IMR-90 (cell line): Measurements from ENCODE around the gene NELL2. TPM values are rescaled to one million over a fixed set of nuclear protein-coding genes. Genes with fewer than 3 reads are reported as not detected.

Source experiments
- ATAC-seq: fragments of 200-7000 bp; cut with Tn5 transposase; 2 replicates; pipeline ENCODE4 v1.9.1; 2020; ENCODE audit warnings: low read depth, mild to moderate bottlenecking, moderate library complexity
- BruUV-seq: library from RNA; stranded (reverse); fragments of 400-500 nt; replicated peaks from 2 replicates; lab custom pipeline; 2021; lab: Mats Ljungman, UMichigan
- CTCF ChIA-PET: fragments of 300-600 bp; formaldehyde crosslinking; extraction: SDS; loops from one replicate; lab custom pipeline; 2021; ENCODE audit warnings: antibody characterized with exemption; lab: Yijun Ruan, JAX
- POLR2A ChIA-PET: fragments of 300-600 bp; sonication (Branson Sonifier 250); formaldehyde crosslinking; loops from one replicate; lab custom pipeline; 2022; ENCODE audit warnings: antibody characterized with exemption; ENCODE audit not compliant: unreplicated experiment; lab: Charles Lee
- DNase-seq: peaks from one replicate; pipeline ENCODE4 v3.0.0; 2013
- H2AFZ ChIP-seq: replicated peaks from 2 replicates; pipeline ENCODE3; 2013; ENCODE audit warnings: low read length, mild to moderate bottlenecking; ENCODE audit not compliant: poor library complexity
- H2AK5ac ChIP-seq: 2 replicates; pipeline ENCODE4 v1.6.1; 2013; ENCODE audit warnings: low read depth, low read length, inconsistent platforms
- H2AK9ac ChIP-seq: replicated peaks from 2 replicates; pipeline ENCODE3; 2013; ENCODE audit warnings: mild to moderate bottlenecking, low read depth, low read length, moderate library complexity; ENCODE audit not compliant: poor library complexity
- H2BK120ac ChIP-seq: 2 replicates; pipeline ENCODE4 v1.6.1; 2013; ENCODE audit warnings: low read depth, low read length, inconsistent platforms
- H2BK15ac ChIP-seq: 3 replicates; pipeline ENCODE4 v1.6.1; 2013; ENCODE audit warnings: low read depth, low read length, inconsistent platforms
- H2BK20ac ChIP-seq: 2 replicates; pipeline ENCODE4 v1.6.1; 2013; ENCODE audit warnings: low read depth, mild to moderate bottlenecking, inconsistent platforms, low read length, moderate library complexity
- H2BK5ac ChIP-seq: 2 replicates; pipeline ENCODE4 v1.6.1; 2013; ENCODE audit warnings: mild to moderate bottlenecking, low read depth, low read length, inconsistent platforms; ENCODE audit not compliant: poor library complexity, severe bottlenecking
- H3K14ac ChIP-seq: replicated peaks from 2 replicates; pipeline ENCODE4 v1.6.1; 2013; ENCODE audit warnings: low read depth, low read length, inconsistent platforms
- H3K18ac ChIP-seq: 2 replicates; pipeline ENCODE4 v1.6.1; 2013; ENCODE audit warnings: low read depth, low read length, control low read depth
- H3K23ac ChIP-seq: 2 replicates; pipeline ENCODE4 v1.6.1; 2013; ENCODE audit warnings: low read depth, low read length, inconsistent platforms
- H3K27ac ChIP-seq: 2 replicates; pipeline ENCODE4 v1.5.1; 2013; ENCODE audit warnings: mild to moderate bottlenecking, control low read depth, low read length; ENCODE audit not compliant: insufficient read depth
- H3K27me3 ChIP-seq: 2 replicates; pipeline ENCODE4 v1.6.1; 2013; ENCODE audit warnings: low read length; ENCODE audit not compliant: control insufficient read depth, insufficient read depth
- H3K36me3 ChIP-seq: 2 replicates; pipeline ENCODE4 v1.6.1; 2013; ENCODE audit warnings: low read length, mixed read lengths; ENCODE audit not compliant: control insufficient read depth, insufficient read depth
- H3K4ac ChIP-seq: 2 replicates; pipeline ENCODE4 v1.6.1; 2013; ENCODE audit warnings: low read depth, low read length, inconsistent platforms
- H3K4me1 ChIP-seq: 2 replicates; pipeline ENCODE4 v1.6.1; 2013; ENCODE audit warnings: low read length, mixed read lengths; ENCODE audit not compliant: control insufficient read depth, insufficient read depth
- H3K4me2 ChIP-seq: 2 replicates; pipeline ENCODE4 v1.6.1; 2013; ENCODE audit warnings: low read depth, mild to moderate bottlenecking, control low read depth, low read length, moderate library complexity
- H3K4me3 ChIP-seq: 2 replicates; pipeline ENCODE4 v1.5.1; 2013; ENCODE audit warnings: low read depth, mild to moderate bottlenecking, control low read depth, low read length, moderate library complexity; ENCODE audit not compliant: insufficient read depth
- H3K56ac ChIP-seq: 2 replicates; pipeline ENCODE4 v1.6.1; 2013; ENCODE audit warnings: low read length, inconsistent platforms; ENCODE audit not compliant: insufficient read depth; ENCODE audit errors: extremely low read depth
- H3K79me1 ChIP-seq, 2 experiments: 2 replicates each; pipeline ENCODE4 v1.6.1; 2013; ENCODE audit warnings: low read length in 2 of 2, inconsistent platforms in 1 of 2, low read depth in 1 of 2
- H3K9ac ChIP-seq: 2 replicates; pipeline ENCODE4 v1.6.1; 2013; ENCODE audit warnings: low read depth, low read length, control low read depth
- H3K9me1 ChIP-seq: 2 replicates; pipeline ENCODE4 v1.6.1; 2013; ENCODE audit warnings: low read length, inconsistent platforms; ENCODE audit not compliant: insufficient read depth
- H3K9me3 ChIP-seq: 2 replicates; pipeline ENCODE4 v1.6.1; 2013; ENCODE audit warnings: low read length; ENCODE audit not compliant: control insufficient read depth, insufficient read depth
- H4K20me1 ChIP-seq: 2 replicates; pipeline ENCODE4 v1.6.1; 2013; ENCODE audit warnings: low read length, inconsistent platforms; ENCODE audit not compliant: insufficient read depth
- H4K5ac ChIP-seq: 2 replicates; pipeline ENCODE4 v1.6.1; 2013; ENCODE audit warnings: mild to moderate bottlenecking, low read depth, low read length, control low read depth
- H4K8ac ChIP-seq, 2 experiments: 2 replicates each; pipeline ENCODE4 v1.6.1; 2013; ENCODE audit warnings: low read depth in 2 of 2, low read length in 2 of 2, control low read depth in 1 of 2, inconsistent platforms in 1 of 2
- H4K91ac ChIP-seq: 2 replicates; pipeline ENCODE4 v1.6.1; 2013; ENCODE audit warnings: low read depth, low read length, inconsistent platforms; ENCODE audit not compliant: insufficient read depth
- BHLHE40 ChIP-seq: fragments of 150-350 bp; IDR thresholded peaks from 2 replicates; pipeline ENCODE4 v1.6.1; 2016; ENCODE audit warnings: mild to moderate bottlenecking, low read depth, low read length
- CHD1 ChIP-seq: IDR thresholded peaks from 2 replicates; pipeline ENCODE4 v1.6.1; 2012; ENCODE audit warnings: low read depth, low read length, improper control_type of control experiment
- CTCF ChIP-seq: conservative IDR thresholded peaks from 2 replicates; pipeline ENCODE4 v1.5.1; 2012; ENCODE audit warnings: mild to moderate bottlenecking, low read depth, low read length, improper control_type of control experiment
- MAFK ChIP-seq: IDR thresholded peaks from 2 replicates; pipeline ENCODE4 v1.6.1; 2012; ENCODE audit warnings: low read depth, low read length, improper control_type of control experiment
- MAZ ChIP-seq: IDR thresholded peaks from 2 replicates; pipeline ENCODE4 v1.6.1; 2012; ENCODE audit warnings: low read depth, mild to moderate bottlenecking, low read length, improper control_type of control experiment, moderate library complexity, borderline replicate concordance
- MXI1 ChIP-seq: IDR thresholded peaks from 2 replicates; pipeline ENCODE4 v1.6.1; 2012; ENCODE audit warnings: low read depth, mild to moderate bottlenecking, low read length, moderate library complexity, borderline replicate concordance
- NFE2L2 ChIP-seq: fragments of 150-350 bp; IDR thresholded peaks from 2 replicates; pipeline ENCODE4 v1.6.1; 2016; ENCODE audit warnings: low read depth, mild to moderate bottlenecking, low read length
- POLR2A ChIP-seq: IDR thresholded peaks from 2 replicates; pipeline ENCODE4 v1.6.1; 2012; ENCODE audit warnings: mild to moderate bottlenecking, low read depth, low read length
- RFX5 ChIP-seq: IDR thresholded peaks from 2 replicates; pipeline ENCODE4 v1.8.0; 2012; ENCODE audit warnings: low read depth, mild to moderate bottlenecking, low read length, moderate library complexity
- WGBS, 2 experiments: methylation state at CpG; one replicate each; pipeline versions ENCODE4 v1.1.5 to v1.1.7; 2013; ENCODE audit warnings: missing lambda C conversion rate in 2 of 2; ENCODE audit not compliant: insufficient read length in 1 of 2; ENCODE audit errors: extremely low coverage in 2 of 2; 5-methylcytosine and 5-hydroxymethylcytosine counted together
- dilution Hi-C: fragments of 300-500 bp; cut with HindIII; formaldehyde crosslinking; loops from one replicate; pipeline ENCODE4 v1.14.3; 2018; ENCODE audit warnings: low sequenced_read_pairs; ENCODE audit not compliant: unreplicated experiment
- in situ Hi-C: fragments of 300-500 bp; cut with MboI; formaldehyde crosslinking; loops from 3 replicates; pipeline ENCODE4 v1.14.3; 2019; ENCODE audit warnings: low sequenced_read_pairs, inconsistent platforms, mixed read lengths
- intact Hi-C: fragments of 100-400 bp; cut with micrococcal nuclease; formaldehyde crosslinking; loops from 2 replicates; pipeline ENCODE4 v1.10.0; 2022
- polyA plus RNA-seq, 3 experiments: library from polyadenylated mRNA; depleted of rRNA; stranded (reverse); fragments of >200 nt; gene quantifications; 2 replicates each; pipeline ENCODE4 v1.2.3, GENCODE V29; 2012; ENCODE audit warnings: low replicate concordance in 1 of 3
- total RNA-seq: library from RNA; depleted of rRNA; stranded (reverse); fragments of >200 nt; gene quantifications from 2 replicates; pipeline ENCODE4 v1.2.3, GENCODE V29; 2012
- TF ChIP-seq, protein P1 (sequence below): fragments of 150-350 bp; IDR thresholded peaks from 2 replicates; pipeline ENCODE4 v1.6.1; 2016; ENCODE audit warnings: low read depth, mild to moderate bottlenecking, low read length, moderate library complexity, borderline replicate concordance

Gene NELL2
- total and polyA plus RNA-seq, 2 of the 4 experiments (the other 2 are of a cell fraction), result 0.18 to 0.26 TPM

- intact Hi-C loops, result no loop called here
- Histone ChIP-seq H3K4me3 (no peak overlapping the region), H2AFZ (no peak overlapping the region), H3K36me3 (no peaks in the 10 kb centered on the region), H3K23ac (no peak overlapping the region), H2BK5ac (no peak overlapping the region), H3K79me1 (no peaks in the 10 kb centered on the region), H2BK120ac (no peak overlapping the region), H4K5ac (no peak overlapping the region), H2AK9ac (no peak overlapping the region), H3K14ac (no peak overlapping the region), H3K4ac (no peak overlapping the region), H2AK5ac (no peak overlapping the region), H3K18ac (no peak overlapping the region), H3K9me1 (no peaks in the 10 kb centered on the region), H3K9ac (no peak overlapping the region), H4K91ac (no peak overlapping the region), H3K4me1 (no peaks in the 10 kb centered on the region), H3K27ac (no peak overlapping the region), H3K27me3 (no peaks in the 10 kb centered on the region), H4K8ac (no peak overlapping the region), H4K20me1 (no peaks in the 10 kb centered on the region), H2BK20ac (no peak overlapping the region), H2BK15ac (no peak overlapping the region), H3K9me3 (no peaks in the 10 kb centered on the region), H3K4me2 (no peak overlapping the region), H3K56ac (no peak overlapping the region)
- TF ChIP-seq MAFK (no peak), CTCF (no peak), NFE2L2 (no peak), MAZ (no peak), BHLHE40 (no peak), RFX5 (no peak), POLR2A (no peak), MXI1 (no peak), CHD1 (no peak)
- TF ChIP-seq, protein P1, sequence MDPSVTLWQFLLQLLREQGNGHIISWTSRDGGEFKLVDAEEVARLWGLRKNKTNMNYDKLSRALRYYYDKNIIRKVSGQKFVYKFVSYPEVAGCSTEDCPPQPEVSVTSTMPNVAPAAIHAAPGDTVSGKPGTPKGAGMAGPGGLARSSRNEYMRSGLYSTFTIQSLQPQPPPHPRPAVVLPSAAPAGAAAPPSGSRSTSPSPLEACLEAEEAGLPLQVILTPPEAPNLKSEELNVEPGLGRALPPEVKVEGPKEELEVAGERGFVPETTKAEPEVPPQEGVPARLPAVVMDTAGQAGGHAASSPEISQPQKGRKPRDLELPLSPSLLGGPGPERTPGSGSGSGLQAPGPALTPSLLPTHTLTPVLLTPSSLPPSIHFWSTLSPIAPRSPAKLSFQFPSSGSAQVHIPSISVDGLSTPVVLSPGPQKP, result no peak
- ChIA-PET POLR2A (no interaction called here), CTCF (interaction anchor here (0.7 kb wide), 1 partner anchor 18 kb away, joined by 3 read pairs; no protein-coding TSS in a partner anchor)
- in situ Hi-C loops, result no loop called here
- DNase-seq (no peak), ATAC-seq (no peak)
- dilution Hi-C loops, result no loop called here
- BruUV-seq, result no TSS peak
- WGBS, 2 experiments, result 100% methylated on average over 1 of the region's 3 CpGs; no CpG with 5 or more reads in 1 of the 2 experiments
Observed at GRCh38 chr12:44827832-44828438, 48.2 kb downstream of the NELL2 start.
